Thyroid gland (tissue), 4 donors: Measurements from ENCODE around the gene RABGAP1. TPM values are rescaled to one million over a fixed set of nuclear protein-coding genes. Genes with fewer than 3 reads are reported as not detected.

Experiments
- DNase-seq, 2 donors: peaks; one replicate each; pipeline ENCODE4 v3.0.0-alpha.2; 2019
- H3K27ac ChIP-seq, 3 donors: fragments of 200-600 bp; sonication (generic); 1 replicate in 2 of 3; 2 replicates in 1 of 3; pipeline ENCODE4 v1.5.1; 2016 to 2019; ENCODE audit warnings: mild to moderate bottlenecking in 1 of 3, moderate library complexity in 1 of 3
- H3K27me3 ChIP-seq: fragments of 200-600 bp; sonication (generic); one replicate; pipeline ENCODE4 v1.5.1; 2019
- H3K36me3 ChIP-seq, 2 donors: fragments of 200-600 bp; sonication (generic); one replicate each; pipeline ENCODE4 v1.5.1; 2016 to 2019
- H3K4me1 ChIP-seq, 2 donors: fragments of 200-600 bp; sonication (generic); one replicate each; pipeline ENCODE4 v1.5.1; 2017 to 2019
- H3K4me3 ChIP-seq, 3 donors: fragments of 200-600 bp; sonication (generic); replicated peaks in 1 of 3; 1 replicate in 2 of 3; 2 replicates in 1 of 3; pipeline ENCODE4 v1.5.1; 2016; ENCODE audit warnings: mild to moderate bottlenecking in 1 of 3
- H3K9me3 ChIP-seq: fragments of 200-600 bp; sonication (generic); one replicate; pipeline ENCODE4 v1.5.1; 2017
- CTCF ChIP-seq, 6 experiments: fragments of 200-600 bp in 3 of 6; fragments of 450-650 bp in 3 of 6; sonication (generic) in 3 of 6; IDR thresholded peaks; one replicate each; pipeline ENCODE4 v1.5.1; 2016 to 2019; ENCODE audit warnings: antibody characterized with exemption in 6 of 6, mild to moderate bottlenecking in 2 of 6, inconsistent platforms in 1 of 6, moderate library complexity in 1 of 6
- POLR2A ChIP-seq, 2 donors: fragments of 450-650 bp; IDR thresholded peaks; one replicate each; pipeline ENCODE4 v1.6.1; 2017; ENCODE audit warnings: antibody characterized with exemption in 2 of 2, mild to moderate bottlenecking in 2 of 2, moderate library complexity in 1 of 2
- WGBS, 2 donors: methylation state at CpG; one replicate each; pipeline ENCODE4 v1.1.5; 2017; 5-methylcytosine and 5-hydroxymethylcytosine counted together
- intact Hi-C: fragments of 100-400 bp; cut with DNase I; formaldehyde crosslinking; loops from one replicate; pipeline ENCODE4 v1.15.1; 2023
- total RNA-seq, 4 donors: library from RNA; depleted of rRNA; stranded (reverse); fragments of >200 nt; gene quantifications; one replicate each; pipeline ENCODE4 v1.2.3, GENCODE V29; 2016

RABGAP1 gene
- total RNA-seq, 4 donors from 2014 or later = 90.7 to 144 (median 127) TPM

- Histone ChIP-seq H3K4me3 (no peak overlapping the region), H3K36me3 (peaks cover 16 to 18% of the 10 kb centered on the region in 2 donors), H3K27me3 (no peaks in the 10 kb centered on the region), H3K4me1 (peaks cover 0 to 11% of the 10 kb centered on the region in 2 donors), H3K9me3 (no peaks in the 10 kb centered on the region), H3K27ac (no peak overlapping the region)
- no peak for DNase-seq
- intact Hi-C loops = no loop called here
- TF ChIP-seq POLR2A (IDR thresholded peaks at IDR 0.05) = no peak
- no peak for TF ChIP-seq CTCF (IDR thresholded peaks at IDR 0.05)
- WGBS, 2 donors = 75 to 82% methylated on average over 32 to 35 of the region's 43 CpGs
Measured at GRCh38 chr9:123112015-123112975, 171.5 kb downstream of the RABGAP1 start.

GRCh38 chr9:123113185-123113584, 172.4 kb downstream of the RABGAP1 start:
- TF ChIP-seq CTCF (IDR thresholded peaks at IDR 0.05) (no peak), POLR2A (IDR thresholded peaks at IDR 0.05) (no peak)
- no peaks in the 10 kb centered on the region for H3K27me3 ChIP-seq
- no peak overlapping the region for H3K4me3 ChIP-seq
- no peaks in the 10 kb centered on the region for H3K9me3 ChIP-seq
- DNase-seq = no peak
- WGBS, 2 donors = 90% methylated on average over 7 of the region's 7 CpGs
- H3K36me3 ChIP-seq = peaks cover 10 to 14% of the 10 kb centered on the region in 2 donors
- H3K4me1 ChIP-seq = peaks cover 0 to 14% of the 10 kb centered on the region in 2 donors
- intact Hi-C loops = no loop called here
- H3K27ac ChIP-seq = no peak overlapping the region

GRCh38 chr9:123115146-123115913, 174.5 kb downstream of the RABGAP1 start:
- Histone ChIP-seq H3K9me3 (no peaks in the 10 kb centered on the region), H3K36me3 (no peaks in the 10 kb centered on the region), H3K4me1 (peaks cover 3 to 14% of the 10 kb centered on the region in 2 donors), H3K27ac (no peak overlapping the region), H3K4me3 (no peak overlapping the region), H3K27me3 (no peaks in the 10 kb centered on the region)
- DNase-seq = peak; percentile 61 to 68
- no peak for TF ChIP-seq CTCF (IDR thresholded peaks at IDR 0.05)
- 54 to 65% methylated on average over 16 of the region's 16 CpGs for WGBS, 2 donors
- intact Hi-C loops = no loop called here

DNA sequence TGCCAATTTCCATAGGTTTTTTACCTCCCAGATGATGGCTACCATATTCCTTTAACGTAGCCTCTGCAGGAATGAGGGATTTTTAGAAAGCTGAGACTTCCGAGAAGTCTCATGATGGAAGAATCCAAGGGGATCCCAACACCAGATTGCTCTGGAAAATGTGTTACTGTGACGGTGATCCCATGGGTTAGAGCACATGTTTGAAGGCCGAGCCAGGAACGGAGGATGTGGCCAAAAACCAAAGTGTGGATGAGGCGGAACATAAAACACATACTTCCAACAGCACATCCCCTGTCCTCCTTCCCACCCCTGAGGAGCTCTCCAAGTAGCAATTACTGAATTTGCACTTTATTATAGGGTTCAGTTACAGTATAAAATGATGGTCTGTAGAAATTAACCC, 175.2 kb downstream of the RABGAP1 start:
- H3K9me3 ChIP-seq = no peaks in the 10 kb centered on the region
- TF ChIP-seq CTCF (IDR thresholded peaks at IDR 0.05) = no peak
- no peak for TF ChIP-seq POLR2A (IDR thresholded peaks at IDR 0.05)
- H3K36me3 ChIP-seq = no peaks in the 10 kb centered on the region
- H3K4me3 ChIP-seq = no peak overlapping the region
- peaks cover 3 to 14% of the 10 kb centered on the region in 2 donors for H3K4me1 ChIP-seq
- intact Hi-C loops = no loop called here
- WGBS, 2 donors = 83 to 90% methylated on average over 6 of the region's 6 CpGs
- DNase-seq = no peak
- no peaks in the 10 kb centered on the region for H3K27me3 ChIP-seq
- H3K27ac ChIP-seq = no peak overlapping the region
